Glomerular visceral epithelial cell (primary cell): Measurements from ENCODE around the gene FN3K.
A peak's percentile ranks its signal among the peaks of the same experiment; 100 is the strongest.
"Not testable (repeated sequence)": the region's sequence is repeated elsewhere in the genome, so short reads cannot be mapped to it uniquely, and the experiment has no call there.

Experiments
- DNase-seq: peaks from one replicate; pipeline ENCODE4 v3.0.0-alpha.2; 2016; ENCODE audit errors: extremely low spot score

Gene FN3K

GRCh38 chr17:82775001-82775823 is 39.8 kb downstream of the FN3K start:
- peak; percentile 57 for DNase-seq

GRCh38 chr17:82776454-82776853 is 41.0 kb downstream of the FN3K start:
- no peak for DNase-seq

- not testable (repeated sequence) for DNase-seq
These were observed 42.5 kb downstream of the FN3K start for GRCh38 chr17:82777778-82778375.

GRCh38 chr17:82779541-82779940 is 44.1 kb downstream of the FN3K start:
- no peak for DNase-seq

GRCh38 chr17:82780195-82780594 is 44.8 kb downstream of the FN3K start:
- no peak for DNase-seq

- no peak for DNase-seq
These were observed 45.8 kb downstream of the FN3K start for GRCh38 chr17:82780971-82781893.

- peak; percentile 75 for DNase-seq
These were observed 46.5 kb downstream of the FN3K start for GRCh38 chr17:82781894-82782274.

GRCh38 chr17:82782657-82783207 is 47.3 kb downstream of the FN3K start:
- DNase-seq, result no peak

GRCh38 chr17:82783498-82783897 is 48.1 kb downstream of the FN3K start:
- no peak for DNase-seq

GRCh38 chr17:82785581-82785980 is 50.2 kb downstream of the FN3K start:
- not testable (repeated sequence) for DNase-seq

- DNase-seq, result no peak
These were observed 51.0 kb downstream of the FN3K start for GRCh38 chr17:82786427-82786826.

GRCh38 chr17:82787081-82787848 is 51.9 kb downstream of the FN3K start:
- DNase-seq, result no peak

GRCh38 chr17:82788206-82789001 is 53.0 kb downstream of the FN3K start:
- DNase-seq, result no peak

- no peak for DNase-seq
These were observed 53.7 kb downstream of the FN3K start for GRCh38 chr17:82789051-82789592.

GRCh38 chr17:82789806-82790205 is 54.4 kb downstream of the FN3K start:
- DNase-seq, result no peak

- no peak for DNase-seq
These were observed 55.0 kb downstream of the FN3K start for GRCh38 chr17:82790391-82790790.

GRCh38 chr17:82791532-82791931 is 56.1 kb downstream of the FN3K start:
- DNase-seq, result peak; percentile 93

- no peak for DNase-seq
These were observed 58.7 kb downstream of the FN3K start for GRCh38 chr17:82793974-82794630.

GRCh38 chr17:82794781-82795482 is 59.5 kb downstream of the FN3K start:
- no peak for DNase-seq
